ENCODE results near the gene C1RL.

The C1RL gene

DNA sequence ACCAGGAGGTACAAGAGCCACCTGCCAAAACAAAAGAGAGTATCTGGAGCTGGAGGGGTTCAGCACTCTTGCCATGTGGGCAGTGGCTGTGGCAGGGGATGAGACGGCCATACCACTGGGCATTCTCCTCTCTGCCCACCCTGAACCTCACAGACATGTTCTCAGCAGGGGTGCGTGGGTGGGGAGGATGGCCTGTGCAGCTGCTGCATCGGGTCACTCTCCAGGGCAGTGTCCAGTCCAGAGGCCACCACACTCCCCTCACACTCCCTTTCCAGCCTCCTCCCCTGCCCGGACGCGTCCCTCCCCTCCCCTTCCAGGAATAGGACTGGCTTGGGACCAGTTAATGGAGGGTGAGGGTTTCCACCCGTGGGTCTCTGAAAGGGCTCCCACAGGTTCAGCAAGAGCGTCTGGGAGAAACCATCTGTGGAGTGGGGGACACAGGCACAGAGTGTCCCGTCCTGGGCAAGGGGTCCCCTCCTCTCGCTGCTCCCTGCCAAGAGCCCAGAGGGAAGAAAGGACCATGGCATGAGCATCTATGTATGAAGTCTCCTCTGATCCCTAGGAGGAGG is 17.3 kb downstream of the C1RL start:
- no peak for DNase-seq

DNA sequence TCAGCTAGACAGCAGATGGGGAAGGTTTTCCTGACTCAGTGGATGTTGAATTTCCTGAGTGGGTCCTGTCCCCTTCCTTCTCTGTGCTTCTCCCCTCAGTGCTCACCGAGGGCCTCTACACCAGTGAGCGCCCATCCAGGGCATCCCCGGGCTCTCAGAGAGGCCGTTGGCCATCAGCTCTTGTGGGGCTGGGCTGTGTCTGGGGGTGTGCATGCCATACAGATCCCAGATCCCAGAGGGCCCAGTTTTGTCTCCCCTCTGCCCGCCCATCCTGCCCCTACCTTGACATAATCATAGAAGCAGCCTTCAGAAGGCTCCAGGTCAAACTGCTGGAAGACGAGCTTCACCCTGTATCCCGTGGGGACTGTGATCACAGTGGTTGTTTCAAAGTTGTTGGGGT is 17.8 kb downstream of the C1RL start:
- no peak for DNase-seq

DNA sequence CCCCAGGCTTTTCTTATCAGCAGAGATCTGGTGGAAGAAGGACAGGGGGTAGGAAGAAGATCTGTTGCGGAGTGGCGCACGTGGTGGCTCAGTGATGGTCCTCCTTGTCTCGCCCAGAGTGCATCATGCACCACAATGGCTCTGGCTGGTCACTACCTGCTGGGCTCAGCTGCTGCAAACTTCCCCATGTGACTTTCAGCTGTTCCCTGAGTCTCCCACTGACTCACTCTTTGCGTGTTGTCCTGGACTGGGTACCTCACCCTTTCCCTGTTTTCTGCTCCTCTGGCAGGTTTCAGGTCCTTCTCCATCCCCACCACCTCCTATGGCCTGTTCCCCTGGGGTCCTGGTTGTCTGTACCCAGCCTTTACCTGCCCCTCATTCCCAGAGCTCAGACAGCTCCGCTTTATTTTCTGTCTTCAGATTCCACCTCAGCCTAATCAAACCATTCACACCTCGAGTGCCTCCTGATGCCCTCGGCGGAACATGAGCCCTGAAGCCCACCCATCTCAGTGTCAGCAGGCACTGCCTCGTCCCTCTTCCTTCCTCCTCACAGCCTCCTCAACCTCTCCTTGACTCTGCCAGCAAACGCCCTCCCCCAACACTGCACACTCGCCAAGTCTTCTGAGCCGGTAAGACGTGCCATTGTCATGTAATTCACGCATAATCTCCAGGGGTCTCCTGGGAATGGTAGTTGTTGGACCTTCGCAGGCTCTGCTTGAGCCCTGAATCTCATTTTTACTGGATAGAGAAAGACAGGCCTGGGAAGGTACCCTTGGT is 18.6 kb downstream of the C1RL start:
- no peak for DNase-seq

DNA sequence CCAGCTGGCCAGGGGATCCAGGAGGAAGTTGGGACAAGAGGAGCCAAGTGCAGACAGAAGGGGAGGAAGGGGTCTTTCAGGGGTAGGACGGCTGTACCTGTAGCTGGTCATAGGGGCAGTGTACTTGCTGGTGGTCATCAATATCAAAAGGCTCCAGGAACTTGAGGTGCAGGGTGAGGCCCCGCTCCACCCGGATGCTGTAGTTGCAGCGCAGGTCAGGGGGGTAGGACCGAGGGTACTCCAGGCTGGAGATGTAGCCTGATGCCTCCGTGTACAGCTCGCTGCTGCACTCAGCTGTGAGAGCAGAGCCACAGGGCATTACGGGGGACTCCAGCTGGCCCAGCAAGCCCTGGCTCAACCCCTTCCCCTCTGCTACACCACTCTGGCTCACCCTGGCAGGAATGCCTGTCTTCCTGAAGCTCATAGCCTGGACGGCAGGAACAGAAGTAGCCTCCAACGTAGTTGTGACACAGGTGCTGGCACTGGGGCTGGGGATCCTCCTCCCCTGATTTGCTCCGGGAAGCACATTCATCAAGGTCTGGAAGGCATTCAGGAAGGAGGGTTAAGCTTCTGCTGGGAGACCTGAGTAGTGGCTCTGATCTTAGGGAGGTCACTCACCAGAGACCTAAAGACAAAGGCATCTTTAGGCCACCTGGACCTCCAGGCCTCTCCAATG is 19.7 kb downstream of the C1RL start:
- no peak for DNase-seq

DNA sequence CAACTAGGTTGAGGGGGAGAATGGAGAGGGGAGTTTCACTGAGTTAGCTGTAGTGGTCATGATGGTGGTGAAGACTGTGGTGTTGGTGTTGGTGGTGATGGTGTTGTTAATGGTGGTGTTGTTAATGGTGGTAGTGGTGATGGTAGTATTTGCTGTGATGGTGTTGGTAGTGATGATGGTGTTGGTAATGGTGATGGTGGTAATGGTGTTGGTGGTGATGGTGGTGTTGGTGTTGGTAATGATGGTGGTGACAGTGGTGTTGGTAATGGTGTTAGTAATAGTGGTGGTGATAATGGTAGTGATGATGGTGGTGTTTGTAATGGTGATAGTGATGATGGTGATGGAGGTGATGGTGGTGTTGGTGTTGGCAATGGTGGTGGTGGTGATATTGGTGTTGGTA is 25.9 kb downstream of the C1RL start:
- no peak for DNase-seq

DNA sequence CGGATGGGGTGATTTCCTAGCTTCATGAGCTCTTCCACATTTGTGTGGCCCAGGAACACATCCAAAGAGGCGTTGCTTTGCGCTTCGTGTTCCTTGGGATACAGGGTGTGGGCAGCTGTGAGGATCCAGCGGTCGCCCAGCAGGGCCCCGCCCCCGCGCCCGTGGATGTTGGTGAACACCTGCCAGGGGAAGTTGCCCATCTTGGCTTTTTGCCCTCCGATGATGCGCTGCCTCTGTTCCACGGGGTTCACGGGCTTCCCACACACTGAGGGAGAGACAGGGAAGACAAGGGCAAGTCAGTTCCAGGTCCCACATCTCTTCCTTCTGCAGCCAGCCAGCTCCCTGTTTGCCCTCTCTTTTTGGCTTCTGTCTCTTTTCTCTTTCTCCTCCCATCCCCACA is 28.0 kb downstream of the C1RL start:
- no peak for DNase-seq

DNA sequence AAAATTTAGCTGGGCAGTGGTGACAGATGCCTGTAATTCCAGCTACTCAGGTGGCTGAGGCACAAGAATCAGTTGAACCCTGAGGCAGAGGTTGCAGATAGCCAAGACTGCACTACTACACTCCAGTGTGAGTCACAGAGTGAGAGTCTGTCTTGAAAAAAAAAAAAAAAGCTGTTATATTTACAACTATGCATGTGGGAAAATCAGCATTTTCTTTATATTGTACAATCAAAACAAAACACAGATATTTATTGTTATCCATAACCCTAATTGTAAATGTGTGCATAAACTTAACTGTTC is 29.2 kb downstream of the C1RL start:
- DNase-seq = no peak

DNA sequence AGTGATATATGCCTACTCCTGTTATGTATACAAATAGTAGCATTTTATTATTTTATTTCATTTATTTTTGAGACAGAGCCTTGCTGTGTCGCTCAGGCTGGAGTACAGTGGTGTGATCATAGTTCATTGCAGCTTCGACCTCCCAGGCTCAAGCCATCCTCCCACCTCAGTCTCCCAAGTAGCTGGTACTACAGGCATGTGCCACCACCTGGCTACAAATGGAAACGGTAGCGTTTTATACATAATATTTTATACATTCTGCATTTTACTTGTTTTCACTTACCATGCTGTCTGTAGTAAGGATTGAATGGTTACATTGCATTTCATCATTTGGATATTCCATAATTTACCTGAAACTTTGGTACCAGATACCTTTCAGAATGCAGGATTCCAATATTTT is 30.9 kb downstream of the C1RL start:
- no peak for DNase-seq

DNA sequence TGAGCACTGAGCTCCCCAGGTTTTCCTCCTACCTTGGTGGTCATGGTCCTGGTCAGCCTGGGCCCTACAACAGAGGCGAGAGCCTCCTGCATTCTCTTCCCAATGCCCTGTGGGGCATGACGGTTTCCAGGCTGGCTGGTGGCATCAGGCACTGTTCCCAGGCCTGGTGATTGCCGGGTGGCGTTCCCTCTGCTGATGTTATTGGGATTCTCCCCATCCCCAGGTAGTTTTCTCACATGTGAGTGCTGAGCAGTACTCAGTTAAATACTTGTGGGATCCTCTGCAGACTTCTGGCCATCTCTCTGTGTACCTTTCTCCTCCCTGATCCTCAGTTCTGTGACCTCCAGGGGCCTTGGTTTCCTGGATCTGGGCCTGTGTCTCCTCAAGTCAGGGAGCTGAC is 32.5 kb downstream of the C1RL start:
- DNase-seq = no peak

DNA sequence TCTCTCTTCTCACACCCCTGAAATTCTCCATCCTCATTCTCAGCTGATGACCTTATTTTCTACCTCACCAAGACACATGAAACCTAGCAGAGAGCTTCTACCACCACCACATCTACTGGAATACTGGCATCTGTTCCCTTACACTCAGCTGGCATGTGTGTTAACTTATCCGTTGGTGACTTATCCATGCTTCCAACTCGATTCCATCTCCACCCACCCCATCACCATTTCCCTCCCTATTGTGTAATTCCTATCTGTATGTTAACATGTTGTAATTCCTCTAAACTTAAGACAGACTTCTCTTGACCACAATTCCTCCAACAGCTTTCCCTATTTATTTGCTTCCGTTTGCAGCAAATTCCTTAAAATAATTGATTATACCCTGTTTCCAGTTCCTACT is 33.1 kb downstream of the C1RL start:
- DNase-seq = no peak

DNA sequence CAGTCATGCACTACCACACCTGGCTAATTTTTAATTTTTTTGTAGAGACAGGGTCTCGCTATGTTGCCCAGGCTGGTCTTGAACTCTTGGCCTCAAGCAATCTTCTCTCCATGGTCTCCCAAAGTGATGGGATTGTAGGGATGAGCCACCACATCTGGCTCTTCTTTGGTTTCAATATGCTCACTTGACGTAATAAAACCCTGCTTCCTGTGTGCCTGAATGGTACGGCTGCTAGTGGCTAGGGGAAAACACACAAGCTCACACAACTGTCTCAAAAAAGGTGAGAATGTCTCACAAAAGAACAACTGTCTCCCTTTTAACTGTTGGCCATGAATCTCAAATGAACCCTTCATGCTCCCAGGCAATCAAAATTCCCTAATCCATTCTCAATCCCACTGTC is 33.5 kb downstream of the C1RL start:
- no peak for DNase-seq

DNA sequence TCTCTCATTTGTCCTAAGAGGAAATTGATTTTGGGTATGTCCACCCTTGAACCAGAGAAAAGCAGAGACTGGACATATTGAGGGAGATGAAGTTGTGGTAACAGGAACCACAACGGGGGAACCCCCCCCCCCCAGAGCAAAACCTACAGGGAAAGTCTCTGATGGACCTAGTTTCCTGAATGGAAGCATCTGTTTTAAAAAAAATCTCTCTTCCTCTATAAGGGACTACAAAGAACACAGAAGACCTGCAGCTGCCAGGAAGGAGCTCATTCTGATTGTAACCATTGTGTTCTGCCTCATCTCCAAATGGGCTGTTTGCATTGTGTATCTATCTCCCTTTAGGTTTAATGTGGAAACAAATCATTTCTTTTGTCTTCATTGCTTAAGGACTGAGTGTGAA is 35.1 kb downstream of the C1RL start:
- DNase-seq = no peak

DNA sequence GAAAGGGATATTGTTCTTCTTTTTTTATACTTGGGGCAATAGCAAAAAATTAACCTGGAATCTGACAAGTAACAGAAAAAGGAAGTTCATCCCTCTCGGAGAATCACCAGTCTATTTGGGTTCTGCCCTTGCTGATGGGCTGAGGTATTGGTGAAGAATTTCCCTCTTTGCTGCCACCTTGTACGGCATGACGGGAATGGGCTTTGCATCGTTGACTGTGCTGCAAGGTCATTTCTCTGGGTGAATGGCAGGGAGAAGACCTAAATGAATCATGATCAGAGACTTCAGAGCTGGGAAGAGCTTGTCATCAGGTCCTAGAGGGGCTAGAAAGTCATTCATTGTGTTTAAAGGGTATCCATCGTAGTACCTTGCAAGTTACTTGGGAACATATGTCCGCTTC is 36.5 kb downstream of the C1RL start:
- no peak for DNase-seq

DNA sequence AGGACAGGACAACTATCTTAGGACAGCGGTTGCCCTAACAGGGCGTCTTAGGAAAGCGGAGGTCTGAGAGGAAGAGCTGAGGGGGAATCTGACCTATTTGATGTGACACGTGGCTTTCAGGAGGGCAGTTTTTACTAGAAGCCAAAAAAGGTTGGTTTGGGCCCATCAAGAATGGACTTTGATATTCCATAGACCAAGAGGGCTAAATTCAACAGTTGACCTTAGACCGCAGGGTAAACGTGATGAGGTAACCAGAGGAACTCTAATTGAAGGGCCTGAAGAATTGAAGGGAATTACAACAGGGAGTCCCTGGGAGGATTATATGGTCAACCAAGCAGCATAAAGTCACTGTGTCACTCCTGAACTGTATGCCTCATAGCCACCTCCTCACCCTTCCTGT is 37.0 kb downstream of the C1RL start:
- DNase-seq = no peak

DNA sequence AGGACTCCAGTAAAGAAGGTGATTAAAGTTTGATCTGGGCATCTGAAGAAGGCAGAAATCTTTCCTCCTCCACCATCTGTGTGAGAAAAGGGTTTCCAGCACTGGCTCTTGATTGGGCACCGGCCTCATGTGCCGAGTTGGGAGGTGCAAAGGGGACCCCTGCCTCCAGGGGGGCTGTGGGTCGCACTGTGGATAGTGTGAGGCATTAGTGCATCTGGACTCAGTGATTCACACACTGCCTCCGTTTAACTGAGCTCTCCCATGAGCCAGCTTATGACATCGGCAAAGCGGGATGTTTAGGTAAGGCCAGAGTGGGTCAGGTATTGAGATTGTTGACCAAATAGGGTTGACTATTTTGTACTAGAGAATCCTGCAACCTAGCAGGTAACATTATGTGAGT is 39.6 kb downstream of the C1RL start:
- no peak for DNase-seq

DNA sequence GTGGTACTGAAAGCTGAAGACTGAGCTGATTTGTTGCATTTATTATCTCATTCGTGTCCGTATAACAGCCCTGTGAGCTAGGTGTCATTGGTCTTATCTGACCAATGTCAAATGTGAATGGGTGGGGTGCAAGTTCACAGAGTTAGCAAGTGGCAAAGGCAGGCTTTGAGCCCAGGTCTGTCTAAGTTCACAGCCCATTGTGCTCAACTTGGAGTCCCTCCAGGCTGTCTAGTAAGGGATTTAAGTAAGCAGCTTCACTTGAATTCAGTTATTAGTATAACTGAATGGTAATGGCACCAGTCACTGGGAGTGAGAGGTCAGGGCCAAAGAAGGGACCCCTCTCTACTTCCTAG is 40.0 kb downstream of the C1RL start:
- no peak for DNase-seq

DNA sequence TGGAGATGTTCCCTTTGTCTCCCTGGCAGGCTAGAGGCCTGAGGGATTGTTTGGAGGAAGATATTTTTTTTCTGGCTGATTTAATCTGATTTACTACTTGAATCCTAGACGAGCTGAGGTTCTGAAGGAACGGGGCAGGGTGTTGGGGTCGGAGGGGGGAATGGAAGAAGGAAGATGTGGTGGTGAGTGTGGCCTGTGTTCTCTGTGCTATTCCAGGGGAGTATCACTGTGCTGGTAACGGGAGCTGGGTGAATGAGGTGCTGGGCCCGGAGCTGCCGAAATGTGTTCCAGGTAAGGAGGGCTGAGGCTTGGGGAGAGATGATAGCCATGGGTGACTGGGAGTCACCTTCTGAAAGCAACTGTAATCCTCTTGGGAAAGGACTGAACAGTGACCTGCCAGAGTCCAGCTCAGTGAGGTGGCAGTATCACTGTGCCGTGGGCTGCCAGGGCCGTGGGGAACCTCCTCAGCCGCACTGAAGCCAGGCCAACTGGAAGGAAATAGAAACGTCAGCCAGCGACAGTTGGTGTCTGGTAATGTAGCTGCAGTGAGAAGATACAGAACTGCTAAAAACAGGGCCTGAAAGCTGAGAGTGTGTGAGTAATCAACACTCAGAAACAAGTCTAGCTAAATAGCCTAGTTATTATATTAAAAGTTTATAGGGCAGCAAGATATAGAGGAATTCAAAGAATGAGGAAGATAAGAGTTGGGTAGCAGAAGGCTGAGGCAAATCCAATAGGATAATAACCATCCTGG is 40.6 kb downstream of the C1RL start:
- no peak for DNase-seq

DNA sequence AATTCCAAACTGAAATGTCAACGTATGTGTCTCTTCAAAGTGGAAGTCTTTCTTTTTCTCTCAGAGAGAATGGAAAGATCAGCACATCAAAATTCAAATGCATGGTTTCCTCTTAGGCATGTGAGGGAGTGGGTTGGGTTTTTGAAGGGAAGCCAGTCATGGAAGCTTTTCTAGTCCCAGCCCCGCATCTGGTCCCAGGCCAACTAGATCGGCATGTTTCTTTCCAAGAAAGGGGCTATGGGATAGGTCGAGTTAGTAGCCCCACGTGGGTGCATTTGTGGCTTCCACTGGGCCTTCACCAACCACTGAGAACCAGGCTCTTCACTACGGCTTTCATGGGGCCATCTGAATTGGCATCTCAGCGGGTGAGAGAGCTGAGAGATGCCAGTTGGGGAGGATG is 41.9 kb downstream of the C1RL start:
- DNase-seq = no peak

DNA sequence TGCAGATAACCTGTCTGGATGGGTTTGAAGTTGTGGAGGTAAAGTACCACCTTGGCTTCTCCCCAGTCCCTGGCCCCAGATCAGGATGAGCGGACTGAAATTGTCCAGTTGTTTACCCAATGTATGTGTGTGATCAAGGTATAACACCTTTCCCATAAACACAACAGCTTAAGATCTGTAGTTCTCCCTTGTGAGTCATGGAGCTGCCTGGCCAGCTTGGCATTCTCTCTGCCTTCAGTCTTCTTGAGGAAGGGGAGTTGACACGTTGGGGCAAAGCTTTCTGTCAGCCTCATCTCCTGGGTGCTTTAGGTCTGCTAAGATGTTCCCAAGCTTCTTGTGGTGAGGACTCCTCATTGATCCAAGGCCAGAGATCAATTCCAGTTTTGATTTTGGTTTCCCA is 42.4 kb downstream of the C1RL start:
- DNase-seq = no peak

DNA sequence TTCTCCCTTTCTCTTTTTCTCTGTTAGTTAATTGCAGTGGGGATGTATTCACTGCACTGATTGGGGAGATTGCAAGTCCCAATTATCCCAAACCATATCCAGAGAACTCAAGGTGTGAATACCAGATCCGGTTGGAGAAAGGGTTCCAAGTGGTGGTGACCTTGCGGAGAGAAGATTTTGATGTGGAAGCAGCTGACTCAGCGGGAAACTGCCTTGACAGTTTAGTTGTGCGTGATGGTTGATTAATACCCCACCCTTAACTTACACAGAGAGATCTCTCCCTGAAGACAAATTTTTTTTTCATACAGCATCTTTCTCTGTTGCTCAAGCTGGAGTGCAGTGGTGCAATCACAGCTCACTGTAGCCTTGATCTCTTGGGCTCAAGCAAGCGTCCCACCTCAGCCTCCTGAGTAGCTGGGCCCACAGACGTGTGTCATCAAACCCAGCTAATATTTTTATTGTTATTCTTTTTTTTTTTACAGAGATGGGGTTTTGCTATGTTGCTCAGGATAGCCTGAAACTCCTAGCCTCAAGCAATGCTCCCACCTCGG is 43.9 kb downstream of the C1RL start:
- DNase-seq = no peak

DNA sequence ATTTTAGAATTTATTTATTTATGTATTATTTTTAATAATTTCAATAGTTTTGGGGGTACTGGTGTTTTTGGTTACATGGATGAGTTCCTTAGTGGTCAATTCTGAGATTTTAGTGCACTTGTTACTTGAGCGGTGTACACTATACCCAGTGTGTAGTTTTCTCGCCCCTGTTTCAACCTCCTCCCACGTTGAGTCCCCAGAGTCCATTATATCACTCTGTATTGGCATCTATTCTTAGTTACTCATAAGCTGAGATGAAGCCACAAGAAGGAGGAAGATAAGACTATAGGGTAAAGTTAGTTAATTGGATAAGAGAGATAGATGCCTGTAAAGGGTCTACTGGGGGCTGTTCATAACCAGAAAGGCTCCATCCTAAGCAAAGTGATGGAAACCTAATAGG is 44.5 kb downstream of the C1RL start:
- DNase-seq = no peak

DNA sequence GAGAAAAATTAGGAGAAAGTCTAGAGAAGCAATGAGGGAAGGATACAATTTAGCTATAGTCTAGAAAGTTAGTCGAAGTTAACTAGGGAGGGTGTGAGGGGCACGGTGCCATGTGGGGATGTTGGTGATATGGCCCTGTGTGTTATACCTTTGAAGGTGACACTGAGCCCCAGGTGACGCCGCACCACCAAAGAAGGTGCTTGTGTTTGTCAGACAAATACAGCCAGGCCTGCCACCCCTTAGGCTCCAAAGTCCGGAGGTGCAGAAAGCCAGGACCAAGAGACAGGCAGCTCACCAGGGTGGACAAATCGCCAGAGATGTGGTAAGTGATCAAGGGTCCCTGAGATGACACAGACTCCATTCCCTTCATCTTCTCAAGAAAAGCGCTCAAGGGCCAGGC is 47.4 kb downstream of the C1RL start:
- no peak for DNase-seq

DNA sequence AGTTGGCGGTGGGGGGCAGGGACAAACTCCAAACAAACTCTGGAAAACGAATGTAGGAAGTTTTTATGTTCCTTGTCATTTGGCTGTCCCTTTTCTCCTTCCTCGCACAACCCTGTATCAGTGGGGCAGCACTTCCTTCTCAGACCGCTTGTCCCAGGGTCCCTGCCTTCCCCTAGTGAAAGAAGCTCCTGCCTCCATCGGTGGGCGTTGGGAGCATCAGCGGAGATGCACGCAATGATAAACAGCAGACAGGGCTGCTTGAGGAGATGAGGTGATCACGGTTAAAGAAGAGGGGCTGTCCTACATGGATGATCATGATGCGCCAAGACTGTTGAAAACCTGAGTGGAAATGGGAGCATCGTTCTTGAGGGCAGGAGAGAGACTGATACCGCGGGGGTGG is 47.9 kb downstream of the C1RL start:
- DNase-seq = no peak
